Glutamatergic neuron (in vitro differentiated cells): ENCODE measurements around the gene WNT10A. TPM values are rescaled to one million over a fixed set of nuclear protein-coding genes. Genes with fewer than 3 reads are reported as not detected.

Experiments
- DNase-seq: peaks from one replicate; pipeline ENCODE4 v3.0.0; 2022
- H3K27ac Mint-ChIP-seq: one replicate; pipeline ENCODE4 v1.8.0; 2020; ENCODE audit warnings: mild to moderate bottlenecking, mixed read lengths, inconsistent platforms; ENCODE audit not compliant: unreplicated experiment
- H3K27me3 Mint-ChIP-seq: one replicate; pipeline ENCODE4 v1.8.0; 2020; ENCODE audit warnings: mild to moderate bottlenecking, moderate library complexity, mixed read lengths, inconsistent platforms; ENCODE audit not compliant: unreplicated experiment
- H3K36me3 Mint-ChIP-seq: one replicate; pipeline ENCODE4 v1.8.0; 2020; ENCODE audit warnings: mild to moderate bottlenecking, mixed read lengths, inconsistent platforms; ENCODE audit not compliant: unreplicated experiment
- H3K4me1 Mint-ChIP-seq: one replicate; pipeline ENCODE4 v1.8.0; 2020; ENCODE audit warnings: mild to moderate bottlenecking, low read depth, mixed read lengths, inconsistent platforms; ENCODE audit not compliant: unreplicated experiment
- H3K4me3 Mint-ChIP-seq: one replicate; pipeline ENCODE4 v1.8.0; 2020; ENCODE audit warnings: mild to moderate bottlenecking, mixed read lengths, inconsistent platforms; ENCODE audit not compliant: unreplicated experiment
- H3K9me3 Mint-ChIP-seq: one replicate; pipeline ENCODE4 v1.8.0; 2020; ENCODE audit warnings: mild to moderate bottlenecking, moderate library complexity, mixed read lengths, inconsistent platforms; ENCODE audit not compliant: unreplicated experiment
- CTCF ChIP-seq: fragments of 200-600 bp; sonication (generic); IDR thresholded peaks from one replicate; pipeline ENCODE4 v1.5.0; 2021; ENCODE audit not compliant: partially characterized antibody, unreplicated experiment
- total RNA-seq: library from RNA; stranded (reverse); fragmentation: NEBNext Ultra II Directional; extraction: Animal tissue kit (Norgen Biotek cat#: 25700); gene quantifications from one replicate; pipeline ENCODE4 v1.2.1, GENCODE V29; 2021; ENCODE audit not compliant: unreplicated experiment

The WNT10A gene
- total RNA-seq, 1 donor from 2014 or later: 0.17 TPM

- H3K9me3 Mint-ChIP-seq: peaks cover 3% of the 10 kb centered on the region
- no peak for TF ChIP-seq CTCF
- H3K27ac Mint-ChIP-seq: no peak overlapping the region
- peaks cover 6% of the 10 kb centered on the region for H3K36me3 Mint-ChIP-seq
- H3K4me3 Mint-ChIP-seq: peak overlapping the region; percentile 66
- no peak for DNase-seq
- H3K4me1 Mint-ChIP-seq: peaks cover 14% of the 10 kb centered on the region
- H3K27me3 Mint-ChIP-seq: peaks cover 30% of the 10 kb centered on the region
Measured at GRCh38 chr2:218871345-218872302, 9.0 kb upstream of the WNT10A start.

GRCh38 chr2:218872645-218873358 is 7.8 kb upstream of the WNT10A start:
- Mint-ChIP-seq H3K4me1 (peaks cover 17% of the 10 kb centered on the region), H3K9me3 (peaks cover 5% of the 10 kb centered on the region), H3K27ac (no peak overlapping the region), H3K36me3 (peaks cover 6% of the 10 kb centered on the region), H3K27me3 (peaks cover 30% of the 10 kb centered on the region), H3K4me3 (peak overlapping the region; percentile 59)
- TF ChIP-seq CTCF: no peak
- DNase-seq: no peak

- no peak overlapping the region for H3K4me3 Mint-ChIP-seq
Measured at GRCh38 chr2:218873359-218874194, 7.1 kb upstream of the WNT10A start.

GRCh38 chr2:218875692-218876246 is 4.9 kb upstream of the WNT10A start:
- no peak overlapping the region for H3K27ac Mint-ChIP-seq

More at GRCh38 chr2:218873359-218874194, 7.1 kb upstream of the WNT10A start:
- H3K36me3 Mint-ChIP-seq: peaks cover 6% of the 10 kb centered on the region
- DNase-seq: peak; percentile 53
- peaks cover 20% of the 10 kb centered on the region for H3K4me1 Mint-ChIP-seq
- TF ChIP-seq CTCF: no peak
- no peak overlapping the region for H3K27ac Mint-ChIP-seq
- peaks cover 5% of the 10 kb centered on the region for H3K9me3 Mint-ChIP-seq
- peaks cover 26% of the 10 kb centered on the region for H3K27me3 Mint-ChIP-seq

More at GRCh38 chr2:218875692-218876246, 4.9 kb upstream of the WNT10A start:
- no peaks in the 10 kb centered on the region for H3K36me3 Mint-ChIP-seq
- TF ChIP-seq CTCF: no peak
- no peak overlapping the region for H3K4me3 Mint-ChIP-seq
- peaks cover 5% of the 10 kb centered on the region for H3K9me3 Mint-ChIP-seq
- peaks cover 29% of the 10 kb centered on the region for H3K4me1 Mint-ChIP-seq
- DNase-seq: no peak
- peaks cover 20% of the 10 kb centered on the region for H3K27me3 Mint-ChIP-seq
